ENCODE data around the gene FREM2.

Gene FREM2

DNA sequence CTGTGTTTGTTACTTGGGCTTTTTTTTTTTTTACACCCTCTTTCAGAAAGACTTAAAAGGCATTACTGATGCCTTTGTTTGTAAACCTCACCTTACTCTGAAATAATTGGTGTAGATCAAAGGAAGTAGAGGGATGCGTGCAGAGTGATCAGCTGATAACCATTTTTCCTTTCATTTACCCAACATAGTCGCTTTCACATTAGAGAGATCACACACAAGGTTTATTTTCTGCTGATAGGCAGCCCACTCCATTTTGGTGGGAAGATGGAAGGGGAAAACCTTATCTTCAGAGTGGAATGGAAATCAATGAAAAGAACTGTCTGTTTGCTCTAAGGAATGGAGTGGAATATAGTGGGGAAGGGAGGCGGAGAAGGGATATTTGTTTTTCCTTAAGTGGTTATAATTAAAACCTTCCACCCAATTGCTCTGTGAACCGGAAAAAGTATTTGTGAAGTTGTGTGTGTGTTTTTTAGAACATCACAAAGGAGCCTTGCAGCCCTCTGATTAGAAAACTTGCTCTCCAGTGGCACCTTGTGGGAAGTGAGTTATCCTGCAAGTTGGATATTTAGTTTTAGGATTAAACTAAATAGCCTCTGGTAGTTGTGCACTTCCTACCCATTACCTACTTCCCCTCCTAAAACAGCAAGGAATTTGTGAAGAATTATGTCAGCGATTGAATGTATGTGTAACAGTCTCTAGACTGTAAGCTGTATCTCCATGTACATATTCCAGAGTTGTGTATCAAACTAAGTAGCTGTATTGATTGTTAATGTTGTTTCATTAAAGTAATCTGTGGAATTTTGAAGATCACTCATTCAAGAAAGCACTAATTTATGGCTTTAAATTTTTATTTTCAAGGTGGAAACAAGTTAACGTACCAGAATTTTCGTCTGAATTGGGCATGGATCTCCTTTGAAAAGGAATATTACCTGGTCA is 76.8 kb downstream of the FREM2 start:
- no peak for DNase-seq (ENCODE audit: low spot score)

GRCh38 chr13:38766799-38767198 is 79.9 kb downstream of the FREM2 start:
- DNase-seq (ENCODE audit: low spot score): no peak

DNA sequence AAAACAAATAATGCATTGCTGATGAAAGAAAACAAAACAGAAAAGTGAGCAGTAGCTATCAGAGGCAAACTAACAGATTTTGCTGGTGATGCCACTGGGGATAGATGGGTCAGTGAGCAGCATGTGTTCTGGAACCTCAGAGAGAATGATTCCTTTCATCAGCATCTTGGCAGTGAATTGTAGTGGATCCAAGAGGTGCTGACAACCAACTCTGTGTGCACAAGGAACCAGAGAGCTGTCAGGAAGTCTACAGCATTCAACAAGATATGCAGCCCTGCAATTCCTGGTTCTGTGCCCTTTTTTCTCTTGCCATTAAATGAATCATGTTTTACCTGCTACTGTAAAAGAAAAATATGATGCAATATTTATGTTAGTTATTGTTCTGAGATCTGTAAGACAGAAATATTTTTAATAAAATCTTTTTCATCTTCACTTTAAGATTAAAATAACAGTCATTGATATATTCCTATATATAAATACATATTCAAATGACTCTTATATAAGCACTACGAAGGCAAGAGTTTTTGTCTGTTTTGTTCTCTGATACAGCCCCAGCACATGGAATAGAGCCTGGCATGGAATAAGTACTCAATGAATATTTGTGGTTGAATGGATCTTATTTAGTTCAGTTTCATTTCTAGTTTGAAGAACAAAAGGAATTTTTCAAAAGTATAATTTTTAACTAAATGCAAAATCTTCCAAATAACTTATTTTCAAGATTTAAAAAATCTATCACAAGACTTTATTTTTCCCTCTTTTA is 80.8 kb downstream of the FREM2 start:
- no peak for DNase-seq (ENCODE audit: low spot score)

DNA sequence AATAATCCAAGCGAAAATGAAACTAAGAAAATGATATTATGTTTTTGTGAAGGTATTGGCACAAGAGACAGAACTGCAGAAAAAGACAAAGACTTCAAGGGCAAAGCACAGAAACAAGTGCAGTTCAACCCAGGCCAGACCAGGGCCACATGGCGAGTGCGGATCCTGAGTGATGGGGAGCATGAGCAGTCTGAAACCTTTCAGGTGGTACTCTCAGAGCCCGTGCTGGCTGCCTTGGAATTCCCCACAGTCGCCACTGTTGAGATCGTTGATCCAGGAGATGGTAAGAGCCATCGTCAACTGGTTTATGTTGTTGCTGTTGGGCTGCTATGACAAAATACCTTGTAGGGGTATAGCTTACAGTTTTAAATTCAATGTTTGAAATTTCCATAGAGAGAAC is 82.6 kb downstream of the FREM2 start:
- no peak for DNase-seq (ENCODE audit: low spot score)

DNA sequence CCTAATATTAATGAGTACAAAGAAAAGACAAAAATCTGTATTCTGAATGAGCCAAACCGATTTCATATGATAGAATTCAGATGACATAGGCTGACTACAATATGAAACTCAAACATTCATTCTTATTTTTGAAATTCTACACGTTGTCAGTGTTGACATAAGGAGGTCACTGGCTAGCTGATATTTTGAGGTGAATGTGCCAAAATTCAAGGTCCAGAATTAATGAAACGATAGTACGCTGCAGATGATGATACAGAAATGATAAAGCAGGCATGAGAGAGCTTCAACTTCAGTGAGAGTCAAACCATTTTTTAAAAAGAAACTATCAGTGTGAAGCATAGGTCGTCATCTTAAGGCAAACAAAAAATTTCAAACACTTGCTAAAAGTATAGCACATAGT is 88.2 kb downstream of the FREM2 start:
- no peak for DNase-seq (ENCODE audit: low spot score)

- no peak for DNase-seq (ENCODE audit: low spot score)
Observed at GRCh38 chr13:38777347-38778119, 90.7 kb downstream of the FREM2 start.

DNA sequence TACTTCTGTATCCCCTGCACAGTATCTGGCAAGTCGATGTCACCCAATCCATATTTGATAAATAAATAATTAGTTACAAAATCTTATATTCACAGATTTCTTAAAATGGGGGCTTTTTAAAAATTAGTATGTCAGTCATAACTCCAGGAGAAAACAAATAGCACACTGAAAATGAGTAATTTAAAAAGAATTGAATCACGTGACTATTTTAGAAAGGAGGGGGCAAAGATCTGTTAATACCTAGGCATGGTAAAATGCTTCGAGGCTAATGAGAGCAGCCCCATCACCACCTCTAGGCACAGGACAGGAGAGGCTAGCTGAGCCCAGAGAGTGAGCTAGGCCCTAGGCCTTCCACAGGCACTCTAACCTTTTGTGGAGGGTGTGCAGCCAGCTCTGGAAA is 94.7 kb downstream of the FREM2 start:
- DNase-seq (ENCODE audit: low spot score): no peak

- no peak for DNase-seq (ENCODE audit: low spot score)
Observed at GRCh38 chr13:38784036-38784880, 97.4 kb downstream of the FREM2 start.

- no peak for DNase-seq (ENCODE audit: low spot score)
Observed at GRCh38 chr13:38785042-38785441, 98.2 kb downstream of the FREM2 start.

GRCh38 chr13:38785490-38785889 is 98.6 kb downstream of the FREM2 start:
- no peak for DNase-seq (ENCODE audit: low spot score)

- no peak for DNase-seq (ENCODE audit: low spot score)
Observed at GRCh38 chr13:38787550-38787949, 100.7 kb downstream of the FREM2 start.

GRCh38 chr13:38796890-38797289 is 110.0 kb downstream of the FREM2 start:
- DNase-seq (ENCODE audit: low spot score): no peak

- no peak for DNase-seq (ENCODE audit: low spot score)
Observed at GRCh38 chr13:38803531-38803930, 116.7 kb downstream of the FREM2 start.

GRCh38 chr13:38804061-38804460 is 117.2 kb downstream of the FREM2 start:
- DNase-seq (ENCODE audit: low spot score): no peak

DNA sequence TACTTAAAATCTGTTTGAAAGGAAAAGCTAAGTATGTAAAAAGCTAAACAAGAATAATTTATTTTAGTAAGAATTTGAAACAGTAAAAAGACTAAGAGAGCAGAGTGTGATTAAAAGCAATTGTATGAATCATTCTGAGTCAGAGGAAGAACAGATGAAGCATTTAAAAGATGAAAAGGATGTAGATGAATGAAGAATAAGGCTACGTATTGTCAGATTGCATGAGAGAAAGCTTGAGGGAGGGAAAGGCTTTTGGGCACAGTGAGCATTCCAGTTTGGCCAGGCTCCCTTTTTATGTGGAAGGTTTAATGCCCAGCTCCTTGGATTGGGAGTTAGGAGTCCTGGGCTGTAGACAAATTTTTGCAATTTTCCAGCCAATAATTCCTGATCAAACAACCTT is 117.7 kb downstream of the FREM2 start:
- DNase-seq (ENCODE audit: low spot score): no peak

- DNase-seq (ENCODE audit: low spot score): no peak
Observed at GRCh38 chr13:38814331-38814730, 127.5 kb downstream of the FREM2 start.

DNA sequence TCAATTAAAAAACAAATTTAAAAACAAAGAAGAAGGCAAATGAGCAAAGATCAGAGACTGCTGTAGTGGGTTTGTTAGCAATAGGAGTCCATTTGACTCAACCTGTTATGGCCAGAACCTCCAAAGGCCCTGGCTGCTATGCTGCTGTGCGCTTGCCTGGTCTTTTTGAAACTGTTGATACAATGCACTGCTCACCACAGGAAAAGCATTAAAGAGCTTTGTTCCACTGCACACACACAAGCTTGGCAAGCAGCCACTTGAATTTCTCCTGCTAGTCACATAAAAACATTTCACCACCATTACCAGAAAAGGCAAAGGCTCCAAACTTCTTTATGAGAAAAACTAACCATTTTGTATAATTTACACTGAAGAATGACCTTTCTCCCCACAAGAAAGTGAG is 132.2 kb downstream of the FREM2 start:
- DNase-seq (ENCODE audit: low spot score): no peak

- DNase-seq (ENCODE audit: low spot score): no peak
Observed at GRCh38 chr13:38819596-38819995, 132.7 kb downstream of the FREM2 start.

DNA sequence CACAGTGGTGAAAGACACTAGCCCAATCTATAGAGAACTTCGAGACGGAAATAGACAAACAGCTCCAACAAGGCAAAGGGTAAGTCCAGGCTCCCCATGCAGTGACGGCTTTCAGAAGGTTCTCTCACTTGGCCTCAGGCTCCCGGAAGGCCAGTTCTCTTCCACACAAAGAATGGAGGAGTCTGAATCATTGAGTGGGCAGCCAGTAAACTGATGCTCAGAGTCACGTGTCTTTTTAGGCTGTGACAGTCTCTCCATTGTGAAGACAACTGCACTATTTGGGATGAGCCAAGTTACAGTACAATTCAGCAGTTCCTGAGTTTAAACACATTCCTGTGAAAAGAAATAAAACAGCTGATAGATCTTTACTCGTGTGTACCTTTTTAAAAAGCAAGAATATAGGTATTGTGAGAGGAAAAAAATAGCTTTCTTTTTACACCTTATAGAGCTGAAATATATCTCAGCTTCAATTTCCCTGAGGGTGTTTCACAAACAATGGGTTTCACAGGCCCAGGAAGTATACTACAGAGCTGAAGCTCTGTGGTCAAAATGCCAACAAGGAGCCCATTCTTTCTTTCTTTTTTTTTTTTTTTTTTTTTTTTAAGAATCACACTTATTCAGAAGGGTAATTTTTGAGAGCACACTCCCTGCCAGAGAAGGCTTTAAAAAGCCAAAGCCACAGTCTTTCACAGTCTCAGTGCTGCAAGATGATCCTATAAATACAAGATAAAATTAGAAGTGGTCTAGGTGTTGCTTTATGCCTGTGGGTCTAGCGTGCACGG is 135.1 kb downstream of the FREM2 start:
- no peak for DNase-seq (ENCODE audit: low spot score)

DNA sequence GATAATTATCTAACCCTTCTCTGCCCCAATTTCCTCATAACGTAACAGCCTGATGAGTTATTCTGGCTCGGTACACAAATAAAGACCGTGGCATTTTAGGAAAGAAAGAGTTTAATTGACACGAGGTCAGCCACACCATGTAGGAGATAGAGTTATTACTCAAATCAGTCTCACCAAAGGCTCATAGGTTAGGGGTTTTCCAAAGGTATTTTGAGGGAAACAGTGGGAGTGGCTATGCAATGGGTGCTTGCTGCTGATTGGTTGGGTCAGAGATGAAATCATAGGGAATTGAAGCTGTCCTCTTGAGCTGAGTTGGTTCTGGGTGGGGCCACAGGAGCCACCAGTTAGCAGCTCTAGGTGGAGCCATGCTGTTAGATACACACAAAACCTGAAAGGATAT is 137.5 kb downstream of the FREM2 start:
- DNase-seq (ENCODE audit: low spot score): no peak
